HG03139 (cell line): ENCODE data around the gene ADK.
"Not testable (repeated sequence)": the region's sequence is repeated elsewhere in the genome, so short reads cannot be mapped to it uniquely, and the experiment has no call there.

Experiments used
- ATAC-seq: cut with Tn5 transposase; IDR thresholded peaks from one replicate; pipeline ENCODE4 v1.9.1; 2021; ENCODE audit not compliant: unreplicated experiment

The ADK gene

DNA sequence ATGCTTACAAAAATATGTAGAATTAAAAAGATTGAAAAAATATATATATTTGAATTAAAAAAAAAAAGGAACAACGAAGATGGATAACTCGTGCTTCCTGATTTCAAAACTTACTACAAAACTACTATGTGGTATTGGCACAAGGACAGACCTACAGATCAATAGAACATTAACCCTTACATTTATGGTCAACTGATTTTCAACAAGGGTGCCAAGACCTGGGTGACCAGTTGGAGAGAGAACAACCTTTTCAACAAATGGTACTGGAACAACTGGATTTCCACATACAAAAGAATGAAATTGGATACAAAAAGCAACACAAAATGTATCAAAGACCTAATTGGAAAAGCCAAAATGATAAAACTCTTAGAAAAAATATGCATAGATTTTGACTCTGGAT, 10.5 kb upstream of the ADK start:
- ATAC-seq: no peak

- ATAC-seq: no peak
Measured at GRCh38 chr10:74145133-74145532, 5.9 kb upstream of the ADK start.

- ATAC-seq: not testable (repeated sequence)
Measured at GRCh38 chr10:74146980-74147379, 4.0 kb upstream of the ADK start.

DNA sequence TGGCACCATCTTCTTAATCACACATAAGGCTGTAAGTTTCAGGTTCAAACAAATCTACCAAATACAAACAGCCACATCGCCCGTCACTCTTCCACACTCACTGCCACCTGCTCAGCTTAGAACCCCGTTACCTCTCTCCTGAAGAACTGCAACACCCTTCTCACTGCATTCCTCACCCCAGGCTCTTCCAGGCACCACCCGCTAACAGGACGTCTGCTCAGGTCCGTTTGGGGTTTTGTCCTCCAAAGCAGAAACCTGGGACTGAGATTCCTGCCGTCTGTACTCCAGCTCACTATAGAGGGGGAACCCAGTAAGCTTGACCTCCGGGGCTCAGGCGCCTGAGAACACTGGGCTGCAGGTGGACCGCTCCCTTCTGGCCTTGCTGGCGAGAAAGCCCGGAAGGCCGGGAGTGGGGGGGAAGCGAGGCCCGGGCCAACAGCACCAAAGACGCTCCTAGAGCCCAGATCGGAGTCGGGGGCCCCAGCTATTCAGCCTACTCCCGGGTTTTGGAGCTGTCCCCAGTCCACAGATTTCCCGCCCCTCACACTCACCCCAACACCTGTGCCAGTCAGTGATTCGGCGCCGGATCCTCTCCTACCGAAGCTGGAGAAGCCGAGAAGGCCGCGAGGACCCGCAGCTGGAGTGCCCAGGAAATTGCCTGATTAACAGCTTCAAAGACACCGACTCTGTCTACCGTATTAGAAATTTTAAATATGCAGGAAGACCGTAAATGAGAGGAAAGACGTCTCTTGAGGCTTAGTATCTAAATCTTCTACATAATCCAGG, 624 bp upstream of the ADK start, which contains the start of gene AP3M1:
TSS of gene AP3M1 (minus strand) at position 625 of the 786 bp plus-strand sequence. CDS start 12,449 bp downstream, outside the sequence.
- ATAC-seq: peak; percentile 34

DNA sequence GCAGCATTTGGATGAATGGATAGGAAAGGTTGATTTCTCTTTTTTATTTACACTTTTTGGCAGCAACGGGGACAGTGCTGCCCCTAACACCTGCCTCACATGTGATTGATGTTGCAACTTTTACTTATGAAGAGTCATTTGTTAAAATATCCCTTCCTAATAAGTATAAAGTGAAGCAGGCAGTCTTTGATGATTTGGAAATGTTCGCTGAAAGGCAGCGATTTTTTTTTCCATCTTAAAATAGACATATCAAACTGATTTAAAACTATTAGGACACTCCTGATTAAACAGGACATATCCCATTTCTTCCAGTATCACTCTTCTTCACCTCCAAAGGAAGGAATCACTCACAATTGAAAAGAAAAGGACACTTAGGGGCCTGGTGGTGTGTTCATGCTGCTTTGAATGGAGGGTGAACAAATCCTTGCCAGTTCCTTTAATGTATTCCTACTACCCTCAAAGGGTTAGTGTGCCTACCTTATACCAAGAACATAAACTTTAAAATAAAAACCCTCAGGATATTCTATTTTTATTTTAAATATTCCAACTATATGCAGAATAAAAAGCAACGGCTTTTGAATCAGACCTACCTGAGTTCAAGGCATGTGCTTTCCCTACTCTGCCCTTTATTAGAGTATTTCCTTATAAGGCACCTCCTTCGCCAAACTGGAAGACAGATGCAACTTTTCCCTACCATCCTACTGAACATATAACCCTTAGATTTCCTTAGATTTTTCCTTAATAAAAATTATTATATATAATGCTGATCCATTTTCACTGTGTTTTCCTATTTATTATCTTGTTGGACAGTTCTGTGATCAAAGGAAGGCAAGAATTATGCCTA, 1.1 kb downstream of the ADK start:
- no peak for ATAC-seq

DNA sequence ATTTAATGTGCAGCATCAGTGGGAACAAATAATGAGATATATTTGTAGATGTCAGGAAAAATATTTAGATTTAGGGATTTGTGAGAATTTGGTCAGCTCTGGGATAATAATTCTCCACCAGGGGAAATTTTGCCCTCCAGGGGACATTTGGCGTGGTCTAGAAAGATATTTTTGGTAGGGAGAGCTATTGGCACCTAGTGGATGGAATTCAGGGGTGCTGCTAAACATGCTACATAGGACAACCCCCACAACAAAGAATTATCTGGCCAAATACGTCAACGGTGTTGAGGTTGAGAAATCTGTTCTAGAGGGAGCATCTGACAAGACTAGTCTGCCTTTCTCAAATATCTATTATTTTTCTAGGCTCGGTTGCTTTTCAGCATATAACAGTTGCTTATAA, 2.1 kb downstream of the ADK start:
- no peak for ATAC-seq

- ATAC-seq: no peak
Measured at GRCh38 chr10:74153676-74154075, 2.7 kb downstream of the ADK start.

DNA sequence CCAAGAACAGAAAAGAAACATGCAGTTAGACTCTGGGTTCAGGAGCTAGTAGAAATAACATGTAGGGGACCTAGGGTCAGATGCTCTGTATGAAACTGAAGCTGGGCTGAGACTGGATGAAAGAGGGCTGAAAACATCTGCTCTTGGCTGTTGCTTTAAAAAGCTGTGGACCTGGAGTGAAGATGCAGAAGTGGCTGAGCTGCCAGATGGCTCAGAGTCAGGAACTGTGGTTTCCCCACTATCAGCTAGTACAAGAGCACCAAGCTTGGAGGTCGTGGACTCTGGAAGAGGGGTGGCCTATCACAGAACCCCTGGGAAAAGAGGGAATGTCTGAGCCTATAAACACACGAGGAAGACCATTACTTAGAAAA, 5.9 kb downstream of the ADK start:
- no peak for ATAC-seq

DNA sequence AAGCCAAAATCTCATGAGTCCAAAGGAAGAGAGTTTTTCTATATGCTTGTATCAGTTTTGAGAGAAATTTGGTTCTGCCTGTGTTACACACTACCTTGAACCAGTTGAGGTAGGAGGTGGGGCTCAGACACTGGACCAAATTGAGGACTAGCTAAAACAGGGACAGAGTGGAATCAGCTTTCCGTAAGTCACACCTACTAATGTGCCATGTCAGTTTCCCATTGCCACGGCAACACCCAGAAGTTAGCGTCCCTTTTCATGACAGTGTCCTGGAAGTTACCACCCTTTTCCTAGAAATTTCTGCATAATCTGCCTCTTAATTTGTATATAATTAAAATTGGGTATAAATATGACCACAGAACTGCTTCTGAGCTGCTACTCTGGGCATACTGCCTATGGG, 9.0 kb downstream of the ADK start:
- no peak for ATAC-seq

GRCh38 chr10:74163319-74164068, 12.5 kb downstream of the ADK start:
- no peak for ATAC-seq

GRCh38 chr10:74164716-74165529, 13.9 kb downstream of the ADK start:
- no peak for ATAC-seq

GRCh38 chr10:74165530-74165901, 14.5 kb downstream of the ADK start:
- ATAC-seq: no peak

GRCh38 chr10:74167443-74167842, 16.4 kb downstream of the ADK start:
- ATAC-seq: no peak

GRCh38 chr10:74171625-74172024, 20.6 kb downstream of the ADK start:
- no peak for ATAC-seq

GRCh38 chr10:74174521-74174920, 23.5 kb downstream of the ADK start:
- no peak for ATAC-seq

- ATAC-seq: no peak
Measured at GRCh38 chr10:74175510-74176379, 24.7 kb downstream of the ADK start.

- peak; percentile 86 for ATAC-seq
Measured at GRCh38 chr10:74176380-74177139, 25.5 kb downstream of the ADK start.

DNA sequence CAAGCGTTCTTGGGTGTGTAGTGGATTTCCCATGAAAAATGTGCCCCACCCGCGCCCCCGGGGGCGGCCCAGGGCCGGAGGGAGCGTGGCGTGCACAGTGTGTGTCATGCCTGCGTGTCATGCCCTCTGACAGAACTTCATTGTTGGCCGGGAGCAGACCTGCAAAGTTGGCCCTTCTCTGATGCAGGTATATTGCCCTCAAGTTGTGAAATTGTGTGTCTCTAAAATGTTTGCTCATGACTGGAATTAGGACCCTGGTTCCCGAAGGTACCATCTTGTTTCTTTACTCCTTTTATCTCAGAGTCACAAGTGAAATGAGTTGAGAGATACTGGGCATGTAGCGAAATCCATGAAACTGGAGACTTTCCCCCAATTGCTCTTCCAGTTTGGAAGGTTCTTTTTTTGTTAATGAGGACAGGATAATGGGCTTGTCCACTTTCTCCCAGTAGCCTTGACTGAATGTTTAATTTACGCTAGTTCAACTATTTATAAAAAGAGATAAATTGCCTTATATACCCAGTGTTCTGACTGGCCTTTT, 26.2 kb downstream of the ADK start:
- ATAC-seq: no peak
